Measurements from ENCODE around the gene KANTR.

DNA sequence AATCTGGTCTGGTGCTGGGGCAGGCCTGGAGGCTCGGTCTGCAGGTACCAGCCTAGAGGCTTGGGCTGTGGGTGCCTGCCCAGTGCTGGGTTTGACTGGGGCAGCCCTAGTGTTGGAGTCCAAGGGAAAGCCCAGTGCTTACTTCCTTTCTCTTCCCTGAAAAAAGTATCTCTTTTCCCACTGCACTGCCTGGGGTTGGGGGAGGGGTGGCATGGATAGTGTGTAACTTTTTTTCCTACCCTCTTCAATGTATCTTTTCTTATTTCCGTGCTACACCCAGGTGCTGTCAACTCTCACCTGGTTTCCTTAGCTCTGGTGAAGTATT lies 21.6 kb downstream of the KANTR start:
- TF ChIP-seq, protein P1, sequence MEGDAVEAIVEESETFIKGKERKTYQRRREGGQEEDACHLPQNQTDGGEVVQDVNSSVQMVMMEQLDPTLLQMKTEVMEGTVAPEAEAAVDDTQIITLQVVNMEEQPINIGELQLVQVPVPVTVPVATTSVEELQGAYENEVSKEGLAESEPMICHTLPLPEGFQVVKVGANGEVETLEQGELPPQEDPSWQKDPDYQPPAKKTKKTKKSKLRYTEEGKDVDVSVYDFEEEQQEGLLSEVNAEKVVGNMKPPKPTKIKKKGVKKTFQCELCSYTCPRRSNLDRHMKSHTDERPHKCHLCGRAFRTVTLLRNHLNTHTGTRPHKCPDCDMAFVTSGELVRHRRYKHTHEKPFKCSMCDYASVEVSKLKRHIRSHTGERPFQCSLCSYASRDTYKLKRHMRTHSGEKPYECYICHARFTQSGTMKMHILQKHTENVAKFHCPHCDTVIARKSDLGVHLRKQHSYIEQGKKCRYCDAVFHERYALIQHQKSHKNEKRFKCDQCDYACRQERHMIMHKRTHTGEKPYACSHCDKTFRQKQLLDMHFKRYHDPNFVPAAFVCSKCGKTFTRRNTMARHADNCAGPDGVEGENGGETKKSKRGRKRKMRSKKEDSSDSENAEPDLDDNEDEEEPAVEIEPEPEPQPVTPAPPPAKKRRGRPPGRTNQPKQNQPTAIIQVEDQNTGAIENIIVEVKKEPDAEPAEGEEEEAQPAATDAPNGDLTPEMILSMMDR (IDR thresholded peaks at IDR 0.05; ENCODE audit: extremely low read depth in 1 of 2, insufficient read depth in 1 of 2, low read depth in 1 of 2, low read length in 2 of 2): no peak
- TF ChIP-seq POLR2AphosphoS5 (IDR thresholded peaks at IDR 0.05; ENCODE audit: insufficient read depth, low read depth, low read length) (no peak), EZH2 (IDR thresholded peaks at IDR 0.05; ENCODE audit: borderline replicate concordance, low read depth, low read length, severe bottlenecking) (no peak), POLR2A (IDR thresholded peaks at IDR 0.05; ENCODE audit: low read depth, low read length) (no peak), MYC (IDR thresholded peaks at IDR 0.05; ENCODE audit: low read depth, low read length) (no peak), JUN (IDR thresholded peaks at IDR 0.05; ENCODE audit: borderline replicate concordance, insufficient read depth, insufficient read length, low read depth) (no peak)
- TF ChIP-seq, protein P2, sequence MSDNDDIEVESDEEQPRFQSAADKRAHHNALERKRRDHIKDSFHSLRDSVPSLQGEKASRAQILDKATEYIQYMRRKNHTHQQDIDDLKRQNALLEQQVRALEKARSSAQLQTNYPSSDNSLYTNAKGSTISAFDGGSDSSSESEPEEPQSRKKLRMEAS (IDR thresholded peaks at IDR 0.05; ENCODE audit: insufficient read depth, insufficient read length): no peak
